Subcutaneous adipose tissue (tissue), 4 donors: ENCODE measurements around the gene VAV3. TPM values are rescaled to one million over a fixed set of nuclear protein-coding genes. Genes with fewer than 3 reads are reported as not detected.

Experiments used
- total RNA-seq, 4 donors: library from RNA; depleted of rRNA; stranded (reverse); fragments of >200 nt; gene quantifications; one replicate each; pipeline ENCODE4 v1.1.0, GENCODE V29; 2016
- TF ChIP-seq, protein P1 (sequence below): fragments of 450-650 bp; IDR thresholded peaks from one replicate; pipeline ENCODE4 v1.5.1; 2016; ENCODE audit warnings: low read depth, mild to moderate bottlenecking, control low read depth, antibody characterized with exemption, moderate library complexity

The VAV3 gene
- total RNA-seq, 4 donors from 2014 or later, result 7.0 to 13.1 (median 10.1) TPM

DNA sequence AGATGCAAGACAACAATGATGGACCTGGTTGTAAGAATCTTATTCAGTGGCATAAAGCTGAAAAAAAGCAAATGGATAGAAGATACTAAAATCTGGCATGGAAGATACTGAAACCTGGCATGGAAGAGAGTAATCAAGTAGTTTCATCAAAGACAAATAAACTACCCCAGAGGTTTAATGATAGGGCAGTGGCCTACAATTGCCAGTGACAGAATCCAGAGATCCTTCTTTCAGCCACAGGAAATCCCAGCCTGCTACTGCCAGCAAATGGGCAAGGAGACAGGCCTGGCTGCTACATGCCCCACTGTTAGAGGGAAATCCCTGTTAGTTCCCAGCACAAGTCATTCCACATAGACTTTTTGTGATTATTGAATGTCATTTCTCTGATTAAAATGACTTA lies 409.4 kb downstream of the VAV3 start:
- TF ChIP-seq, protein P1, sequence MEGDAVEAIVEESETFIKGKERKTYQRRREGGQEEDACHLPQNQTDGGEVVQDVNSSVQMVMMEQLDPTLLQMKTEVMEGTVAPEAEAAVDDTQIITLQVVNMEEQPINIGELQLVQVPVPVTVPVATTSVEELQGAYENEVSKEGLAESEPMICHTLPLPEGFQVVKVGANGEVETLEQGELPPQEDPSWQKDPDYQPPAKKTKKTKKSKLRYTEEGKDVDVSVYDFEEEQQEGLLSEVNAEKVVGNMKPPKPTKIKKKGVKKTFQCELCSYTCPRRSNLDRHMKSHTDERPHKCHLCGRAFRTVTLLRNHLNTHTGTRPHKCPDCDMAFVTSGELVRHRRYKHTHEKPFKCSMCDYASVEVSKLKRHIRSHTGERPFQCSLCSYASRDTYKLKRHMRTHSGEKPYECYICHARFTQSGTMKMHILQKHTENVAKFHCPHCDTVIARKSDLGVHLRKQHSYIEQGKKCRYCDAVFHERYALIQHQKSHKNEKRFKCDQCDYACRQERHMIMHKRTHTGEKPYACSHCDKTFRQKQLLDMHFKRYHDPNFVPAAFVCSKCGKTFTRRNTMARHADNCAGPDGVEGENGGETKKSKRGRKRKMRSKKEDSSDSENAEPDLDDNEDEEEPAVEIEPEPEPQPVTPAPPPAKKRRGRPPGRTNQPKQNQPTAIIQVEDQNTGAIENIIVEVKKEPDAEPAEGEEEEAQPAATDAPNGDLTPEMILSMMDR, result no peak

DNA sequence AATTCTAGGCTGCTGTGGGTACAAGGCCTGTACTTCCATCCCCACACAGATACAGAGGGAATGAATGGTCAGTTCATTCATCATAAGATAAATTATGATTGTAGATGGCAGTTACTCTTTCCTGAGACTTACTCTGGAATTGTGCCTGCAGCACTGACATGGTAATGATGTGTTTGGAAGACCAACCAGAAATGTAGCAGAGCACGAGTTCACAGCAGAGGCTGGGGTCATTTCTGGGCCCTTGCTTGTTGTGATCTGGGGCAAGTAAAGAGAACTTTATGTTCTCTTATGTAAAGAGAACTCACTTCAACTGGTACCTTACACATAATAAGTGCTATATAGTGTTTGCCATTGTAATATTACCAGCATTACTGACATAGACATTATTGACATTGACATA lies 412.2 kb downstream of the VAV3 start:
- TF ChIP-seq, protein P1, result no peak

DNA sequence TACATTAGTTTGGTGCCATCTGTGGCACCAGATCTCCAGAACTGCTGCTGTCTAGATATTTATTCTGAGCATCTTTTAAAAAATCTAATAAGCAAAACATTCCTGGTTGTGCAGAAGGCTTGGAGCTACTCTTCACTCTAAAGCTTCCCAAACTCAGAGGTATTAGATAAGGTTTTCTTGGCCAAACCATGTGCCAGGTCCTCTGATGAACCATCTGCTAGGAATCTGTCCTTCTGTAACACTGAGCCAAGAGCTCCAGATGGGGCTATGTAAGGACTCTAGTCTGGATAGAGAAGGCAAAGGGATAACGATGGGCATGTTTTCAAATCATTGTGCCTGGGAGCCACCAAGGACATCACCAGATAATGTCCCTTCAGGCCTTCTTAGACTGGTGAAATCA lies 413.5 kb downstream of the VAV3 start:
- TF ChIP-seq, protein P1, result no peak

DNA sequence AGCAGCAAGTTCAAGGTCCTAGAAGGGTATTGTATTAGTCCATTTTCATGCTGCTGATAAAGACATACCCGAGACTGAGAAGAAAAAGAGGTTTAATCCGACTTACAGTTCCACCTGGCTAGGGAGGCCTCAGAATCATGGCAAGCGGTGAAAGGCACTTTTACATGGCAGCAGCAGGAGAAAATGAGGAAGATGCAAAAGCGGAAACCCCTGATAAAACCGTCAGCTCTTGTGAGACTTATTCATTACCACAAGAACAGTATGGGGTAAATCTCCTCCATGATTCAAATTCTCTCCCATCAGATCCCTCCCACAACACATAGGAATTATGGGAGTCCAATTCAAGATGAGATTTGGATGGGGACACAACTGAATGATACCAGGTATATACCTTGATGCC lies 414.6 kb downstream of the VAV3 start:
- TF ChIP-seq, protein P1, result no peak

DNA sequence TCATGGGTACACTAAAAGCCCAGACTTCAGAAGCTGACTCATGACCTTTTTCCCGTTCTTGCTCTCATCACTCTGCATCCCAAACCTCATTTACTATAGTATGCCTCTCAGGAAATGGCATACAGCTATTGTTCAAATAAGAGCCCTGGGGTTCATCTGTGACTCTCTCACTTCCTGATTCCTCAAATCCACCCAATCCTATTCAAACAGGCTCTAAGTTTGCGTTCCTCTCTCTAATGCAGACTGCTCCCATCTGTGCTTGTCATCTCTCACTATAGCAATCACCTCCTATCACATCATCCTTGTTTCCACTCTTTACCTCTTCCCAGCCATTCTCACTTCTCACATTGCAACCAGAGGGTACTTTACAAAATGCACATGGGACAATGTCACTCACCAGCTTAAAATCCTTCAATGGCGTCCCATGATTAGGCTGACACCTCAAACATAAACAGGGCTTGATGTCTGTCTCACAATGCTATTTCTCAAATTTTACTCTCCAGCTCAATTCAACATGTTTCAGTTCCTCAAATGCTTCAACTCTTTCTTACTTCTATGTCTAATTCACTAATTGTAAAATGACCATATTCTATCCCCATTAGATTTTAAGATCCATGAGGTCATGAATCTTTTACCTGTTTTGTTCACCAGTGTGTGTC lies 415.7 kb downstream of the VAV3 start:
- TF ChIP-seq, protein P1, result no peak

DNA sequence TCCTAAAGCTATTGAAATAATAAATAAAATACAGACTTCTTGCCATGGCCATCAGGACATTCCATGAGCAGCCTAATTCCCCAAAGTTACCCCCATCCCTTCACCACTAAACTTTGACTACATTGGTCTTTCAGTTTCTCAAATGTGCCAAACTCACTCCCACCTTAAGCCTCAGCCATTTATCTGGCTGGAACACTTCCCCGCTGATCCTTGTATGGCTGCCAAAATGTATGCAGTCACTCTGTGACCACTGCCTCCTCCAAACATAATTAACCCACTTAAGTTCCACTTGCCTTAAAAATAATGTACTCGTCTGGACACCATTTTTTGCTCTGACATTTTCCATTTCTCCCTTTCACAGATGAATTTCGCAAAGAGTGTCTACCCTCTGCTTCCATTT lies 416.7 kb downstream of the VAV3 start:
- TF ChIP-seq, protein P1, result no peak

DNA sequence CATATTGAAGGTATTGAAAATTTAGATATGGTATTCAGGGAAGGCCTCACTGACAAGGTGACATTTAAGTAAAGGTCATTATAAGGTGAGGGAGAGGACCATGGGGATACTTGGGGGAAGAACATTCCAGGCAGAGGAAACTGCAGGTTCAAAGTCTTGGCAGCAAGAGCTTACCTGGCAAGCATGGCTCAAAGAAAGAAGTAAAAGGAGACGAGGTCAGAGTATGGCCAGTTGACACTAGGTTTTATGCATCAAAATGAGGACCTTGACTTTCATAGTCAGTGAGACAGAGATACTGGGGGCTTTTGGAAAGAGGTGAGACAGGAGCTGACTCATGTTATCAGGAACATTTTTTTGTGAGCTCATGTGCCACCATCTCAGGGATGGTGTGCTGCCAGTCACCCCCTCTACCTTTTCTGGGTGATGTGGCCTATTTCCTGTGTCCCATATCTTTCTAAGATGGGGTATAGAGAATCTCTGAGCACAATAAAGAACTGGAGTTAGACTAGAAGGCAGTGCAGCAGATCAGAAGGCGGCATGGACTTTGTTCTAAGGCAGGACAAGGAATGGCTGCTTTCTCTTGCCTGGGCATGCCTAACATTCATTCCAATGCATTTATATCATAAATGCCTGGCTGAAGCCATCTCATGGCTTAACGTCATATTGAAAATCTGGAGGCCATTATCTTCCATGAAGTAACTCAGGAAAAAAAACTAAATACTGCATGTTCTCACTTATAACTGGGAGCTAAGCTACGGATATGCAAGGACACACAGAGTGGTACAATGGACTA lies 417.4 kb downstream of the VAV3 start:
- TF ChIP-seq, protein P1, result no peak
